Hepatocyte (in vitro differentiated cells): Measurements from ENCODE around the gene PCDH10. TPM values are rescaled to one million over a fixed set of nuclear protein-coding genes. Genes with fewer than 3 reads are reported as not detected.

Experiments used
- DNase-seq: peaks from one replicate; pipeline ENCODE4 v3.0.0-alpha.2; 2016; ENCODE audit warnings: low spot score
- H2AFZ ChIP-seq: fragments of 200-600 bp; sonication (generic); 2 replicates; pipeline ENCODE4 v1.6.0; 2016; ENCODE audit warnings: antibody characterized with exemption, mild to moderate bottlenecking
- H3K27ac ChIP-seq: fragments of 200-600 bp; sonication (generic); 2 replicates; pipeline ENCODE4 v1.5.1; 2016; ENCODE audit warnings: mild to moderate bottlenecking
- H3K27me3 ChIP-seq: fragments of 200-600 bp; sonication (generic); 2 replicates; pipeline ENCODE4 v1.6.1; 2016
- H3K36me3 ChIP-seq: fragments of 200-600 bp; sonication (generic); replicated peaks from 2 replicates; pipeline ENCODE4 v1.5.1; 2016; ENCODE audit warnings: low read depth; ENCODE audit not compliant: insufficient read depth
- H3K4me1 ChIP-seq: fragments of 200-600 bp; sonication (generic); 2 replicates; pipeline ENCODE4 v1.5.1; 2016; ENCODE audit warnings: mild to moderate bottlenecking, moderate library complexity; ENCODE audit not compliant: insufficient read depth
- H3K4me2 ChIP-seq: fragments of 200-600 bp; sonication (generic); 2 replicates; pipeline ENCODE4 v1.6.0; 2016
- H3K4me3 ChIP-seq: fragments of 200-600 bp; sonication (generic); 2 replicates; pipeline ENCODE4 v1.5.1; 2016; ENCODE audit warnings: mild to moderate bottlenecking
- H3K79me2 ChIP-seq: fragments of 200-600 bp; sonication (generic); 2 replicates; pipeline ENCODE4 v1.6.0; 2017; ENCODE audit warnings: mild to moderate bottlenecking
- H3K9me2 ChIP-seq: fragments of 200-600 bp; sonication (generic); replicated peaks from 2 replicates; pipeline ENCODE4 v1.6.0; 2017; ENCODE audit warnings: mild to moderate bottlenecking; ENCODE audit not compliant: insufficient read depth
- H3K9me3 ChIP-seq: fragments of 200-600 bp; sonication (generic); 2 replicates; pipeline ENCODE4 v1.5.1; 2016; ENCODE audit warnings: low read depth, mild to moderate bottlenecking
- H4K20me1 ChIP-seq: fragments of 200-600 bp; sonication (generic); 2 replicates; pipeline ENCODE4 v1.6.0; 2016; ENCODE audit warnings: mild to moderate bottlenecking; ENCODE audit not compliant: insufficient read depth, poor library complexity, severe bottlenecking
- CTCF ChIP-seq: fragments of 200-600 bp; sonication (generic); IDR thresholded peaks from 2 replicates; pipeline ENCODE4 v1.5.1; 2016; ENCODE audit warnings: antibody characterized with exemption, mild to moderate bottlenecking; ENCODE audit not compliant: poor library complexity
- EZH2 ChIP-seq: fragments of 200-600 bp; sonication (generic); IDR thresholded peaks from 2 replicates; pipeline ENCODE4 v1.6.1; 2016; ENCODE audit warnings: antibody characterized with exemption, mild to moderate bottlenecking, borderline replicate concordance
- EZH2phosphoT487 ChIP-seq: fragments of 200-600 bp; sonication (generic); IDR thresholded peaks from one replicate; pipeline ENCODE4 v1.6.1; 2018; ENCODE audit warnings: antibody characterized with exemption, mild to moderate bottlenecking, low read depth, moderate library complexity; ENCODE audit not compliant: unreplicated experiment, severe bottlenecking
- WGBS: methylation state at CpG from one replicate; pipeline ENCODE4 v1.1.6; 2016; ENCODE audit warnings: low lambda C conversion rate; ENCODE audit errors: missing lambda C conversion rate; 5-methylcytosine and 5-hydroxymethylcytosine counted together
- polyA plus RNA-seq: library from polyadenylated mRNA; unstranded; fragments of >200 nt; fragmentation: Nextera tagmentation; extraction: Ambion mirVana; gene quantifications from 2 replicates; pipeline ENCODE4 v1.2.1, GENCODE V29; 2016
- total RNA-seq: library from RNA; depleted of rRNA; stranded (reverse); fragments of >200 nt; gene quantifications from 2 replicates; pipeline ENCODE4 v1.2.3, GENCODE V29; 2014

PCDH10 gene, protein sequence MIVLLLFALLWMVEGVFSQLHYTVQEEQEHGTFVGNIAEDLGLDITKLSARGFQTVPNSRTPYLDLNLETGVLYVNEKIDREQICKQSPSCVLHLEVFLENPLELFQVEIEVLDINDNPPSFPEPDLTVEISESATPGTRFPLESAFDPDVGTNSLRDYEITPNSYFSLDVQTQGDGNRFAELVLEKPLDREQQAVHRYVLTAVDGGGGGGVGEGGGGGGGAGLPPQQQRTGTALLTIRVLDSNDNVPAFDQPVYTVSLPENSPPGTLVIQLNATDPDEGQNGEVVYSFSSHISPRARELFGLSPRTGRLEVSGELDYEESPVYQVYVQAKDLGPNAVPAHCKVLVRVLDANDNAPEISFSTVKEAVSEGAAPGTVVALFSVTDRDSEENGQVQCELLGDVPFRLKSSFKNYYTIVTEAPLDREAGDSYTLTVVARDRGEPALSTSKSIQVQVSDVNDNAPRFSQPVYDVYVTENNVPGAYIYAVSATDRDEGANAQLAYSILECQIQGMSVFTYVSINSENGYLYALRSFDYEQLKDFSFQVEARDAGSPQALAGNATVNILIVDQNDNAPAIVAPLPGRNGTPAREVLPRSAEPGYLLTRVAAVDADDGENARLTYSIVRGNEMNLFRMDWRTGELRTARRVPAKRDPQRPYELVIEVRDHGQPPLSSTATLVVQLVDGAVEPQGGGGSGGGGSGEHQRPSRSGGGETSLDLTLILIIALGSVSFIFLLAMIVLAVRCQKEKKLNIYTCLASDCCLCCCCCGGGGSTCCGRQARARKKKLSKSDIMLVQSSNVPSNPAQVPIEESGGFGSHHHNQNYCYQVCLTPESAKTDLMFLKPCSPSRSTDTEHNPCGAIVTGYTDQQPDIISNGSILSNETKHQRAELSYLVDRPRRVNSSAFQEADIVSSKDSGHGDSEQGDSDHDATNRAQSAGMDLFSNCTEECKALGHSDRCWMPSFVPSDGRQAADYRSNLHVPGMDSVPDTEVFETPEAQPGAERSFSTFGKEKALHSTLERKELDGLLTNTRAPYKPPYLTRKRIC
- total RNA-seq (22.7 and 24.1 TPM in 2 replicates), polyA plus RNA-seq (13.0 and 16.7 TPM in 2 replicates)

DNA sequence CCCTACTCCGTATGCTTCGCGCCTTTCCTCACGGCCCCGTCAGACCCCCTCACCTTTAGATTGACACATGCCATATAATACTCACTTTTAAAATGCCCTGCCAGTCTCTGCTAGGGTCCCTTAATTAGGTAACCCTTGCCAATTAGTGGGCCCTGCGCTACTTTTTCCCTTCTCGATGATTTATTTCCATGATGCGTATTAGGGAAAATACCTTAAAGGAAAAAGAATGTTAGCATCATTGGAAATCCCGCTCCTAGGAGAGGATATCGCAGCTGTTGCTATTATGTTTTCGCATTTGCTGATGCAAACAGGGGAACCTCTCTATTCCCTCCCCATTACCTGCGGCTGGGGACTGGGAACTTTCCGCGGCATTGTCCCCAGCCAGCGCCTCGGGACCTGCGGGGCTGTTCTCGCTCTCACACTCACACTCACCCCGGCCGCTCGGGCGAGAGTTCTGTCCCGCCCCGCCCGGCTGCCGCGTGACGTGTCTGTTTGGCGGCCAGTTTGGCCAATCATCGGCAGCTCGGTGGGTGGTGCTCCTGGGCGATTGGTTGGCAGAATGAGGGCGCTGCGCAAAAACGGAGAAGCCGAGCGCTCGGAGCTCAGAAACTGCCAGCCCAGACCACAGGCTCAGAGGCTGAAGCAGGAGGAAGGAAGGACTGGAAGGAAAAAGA lies at the start of gene PCDH10:
TSS of gene PCDH10 (plus strand) at position 605 of the 674 bp plus-strand sequence. CDS start 847 bp downstream, outside the sequence.
- no peaks in the 10 kb centered on the region for H3K9me2 ChIP-seq
- no peaks in the 10 kb centered on the region for H3K36me3 ChIP-seq
- peak within 1 kb of the TSS; percentile 1 for H3K27ac ChIP-seq
- under 1% methylated on average over 38 of the region's 38 CpGs for WGBS
- H3K9me3 ChIP-seq = no peaks in the 10 kb centered on the region
- peaks cover 22% of the 10 kb centered on the region for H3K79me2 ChIP-seq
- no peaks in the 10 kb centered on the region for H4K20me1 ChIP-seq
- DNase-seq = peak; percentile 96
- H3K4me2 ChIP-seq = peak within 1 kb of the TSS; percentile 87
- H3K27me3 ChIP-seq = peaks cover 72% of the 10 kb centered on the region
- no peaks in the 10 kb centered on the region for H3K4me1 ChIP-seq
- TF ChIP-seq EZH2phosphoT487 (no peak), CTCF (no peak)
- H3K4me3 ChIP-seq = peak within 1 kb of the TSS; percentile 64
- H2AFZ ChIP-seq = peak within 1 kb of the TSS; percentile 95

- Histone ChIP-seq H3K27me3 (no peaks in the 10 kb centered on the region), H2AFZ (no peak overlapping the region), H3K27ac (no peak overlapping the region), H3K9me2 (no peaks in the 10 kb centered on the region), H3K36me3 (no peaks in the 10 kb centered on the region), H3K9me3 (no peaks in the 10 kb centered on the region), H3K4me2 (no peak overlapping the region), H3K4me3 (no peak overlapping the region), H4K20me1 (no peaks in the 10 kb centered on the region), H3K4me1 (no peaks in the 10 kb centered on the region), H3K79me2 (no peaks in the 10 kb centered on the region)
- 90% methylated on average over 6 of the region's 6 CpGs for WGBS
- DNase-seq = no peak
- TF ChIP-seq EZH2phosphoT487 (no peak), EZH2 (no peak), CTCF (no peak)
These were observed 47.1 kb upstream of the PCDH10 start for GRCh38 chr4:133102043-133102442.

DNA sequence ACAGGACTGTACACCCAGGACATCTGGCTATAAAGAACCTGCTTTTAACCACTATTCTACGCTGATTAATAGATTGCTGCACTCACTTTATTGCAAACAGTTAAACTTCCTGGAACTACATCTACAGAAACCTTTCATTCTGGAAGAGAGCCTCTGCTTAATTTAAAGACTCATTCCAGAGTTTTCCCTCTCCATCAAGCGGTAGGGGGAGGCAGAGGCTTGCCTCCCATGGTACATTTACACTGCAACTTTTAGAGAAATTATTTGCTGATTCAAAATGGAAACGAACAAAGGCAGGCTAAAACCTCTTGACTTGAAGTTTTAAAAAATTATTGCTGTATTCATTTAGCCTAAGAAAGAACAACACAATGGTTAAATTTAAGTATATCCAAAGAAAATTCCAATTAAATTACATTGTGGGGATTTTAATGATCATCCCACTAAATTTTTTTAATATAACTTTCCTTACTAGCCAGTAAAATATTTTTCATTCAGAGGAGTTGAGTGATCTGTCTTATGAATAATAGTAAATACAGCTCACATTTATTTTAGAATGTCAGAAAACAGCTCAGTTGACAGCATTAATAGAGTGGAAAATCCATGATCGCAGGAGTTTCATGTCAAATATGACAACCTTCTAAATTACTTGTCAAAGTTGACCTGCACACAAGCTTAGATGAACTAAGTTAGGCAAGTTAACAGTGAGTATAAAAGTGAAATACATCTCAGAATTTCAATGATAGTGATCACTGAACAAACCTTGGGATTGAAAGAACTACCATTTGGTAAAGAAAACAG lies 46.3 kb upstream of the PCDH10 start:
- no peak overlapping the region for H3K4me3 ChIP-seq
- H3K9me2 ChIP-seq = no peaks in the 10 kb centered on the region
- DNase-seq = no peak
- H4K20me1 ChIP-seq = no peaks in the 10 kb centered on the region
- TF ChIP-seq EZH2 (no peak), EZH2phosphoT487 (no peak), CTCF (no peak)
- H3K27ac ChIP-seq = no peak overlapping the region
- H3K9me3 ChIP-seq = no peaks in the 10 kb centered on the region
- WGBS = 61% methylated on average over 4 of the region's 4 CpGs
- no peak overlapping the region for H3K4me2 ChIP-seq
- H3K27me3 ChIP-seq = no peaks in the 10 kb centered on the region
- no peak overlapping the region for H2AFZ ChIP-seq
- H3K79me2 ChIP-seq = no peaks in the 10 kb centered on the region
- no peaks in the 10 kb centered on the region for H3K4me1 ChIP-seq
- H3K36me3 ChIP-seq = no peaks in the 10 kb centered on the region
